ENCODE measurements around the gene SLC6A18.
"Not testable (repeated sequence)": the region's sequence is repeated elsewhere in the genome, so short reads cannot be mapped to it uniquely, and the experiment has no call there.

Gene SLC6A18

DNA sequence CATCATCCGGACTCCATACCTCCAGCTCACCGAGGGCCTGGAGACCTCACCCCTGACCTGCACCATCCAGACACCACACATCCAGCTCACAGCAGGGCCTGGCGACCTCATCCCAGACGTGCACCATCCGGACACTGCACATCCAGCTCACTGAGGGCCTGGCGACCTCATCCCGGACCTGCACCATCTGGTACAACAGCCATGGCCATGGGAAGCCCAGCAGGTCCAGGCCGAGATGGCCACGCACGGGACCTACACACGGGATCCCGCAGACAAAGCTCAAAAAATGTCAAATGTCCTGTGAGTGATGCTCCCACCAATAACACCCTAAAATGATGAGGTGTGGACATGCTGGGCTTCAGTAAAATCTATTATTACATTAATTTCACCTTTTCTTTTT, 60.0 kb downstream of the SLC6A18 start:
- in situ Hi-C loops (cut with HindIII; ENCODE audit: low pct_unique_long_range_greater_than_20kb, low sequenced_read_pairs), result no loop called here
- no peak for DNase-seq (ENCODE audit: low read depth in 1 of 2, low spot score in 1 of 2)
- TF ChIP-seq JUND (IDR thresholded peaks at IDR 0.05; ENCODE audit: low read depth), result no peak

DNA sequence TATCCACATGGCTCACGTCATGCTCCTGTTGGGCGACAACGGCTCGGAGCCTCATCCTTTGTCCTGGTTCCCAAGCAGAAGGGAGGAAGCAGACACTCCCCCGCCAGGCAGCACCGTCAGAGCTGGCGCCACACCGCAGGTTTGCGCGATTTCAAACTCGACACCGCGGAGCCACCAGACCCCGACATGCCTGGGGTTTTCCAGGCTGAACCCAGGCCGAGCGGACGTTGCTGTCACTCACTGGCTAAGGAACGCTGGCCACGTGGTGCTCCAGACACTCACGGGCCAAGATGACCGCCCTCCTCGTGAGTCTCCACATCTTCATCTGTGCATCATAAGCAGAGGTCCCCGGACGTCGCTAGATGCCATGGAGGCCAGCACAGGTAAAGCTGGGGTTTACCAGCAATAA, 60.7 kb downstream of the SLC6A18 start:
- DNase-seq (ENCODE audit: low read depth in 1 of 2, low spot score in 1 of 2), result no peak
- TF ChIP-seq JUND (IDR thresholded peaks at IDR 0.05; ENCODE audit: low read depth), result no peak
- in situ Hi-C loops (cut with HindIII; ENCODE audit: low pct_unique_long_range_greater_than_20kb, low sequenced_read_pairs), result no loop called here

DNA sequence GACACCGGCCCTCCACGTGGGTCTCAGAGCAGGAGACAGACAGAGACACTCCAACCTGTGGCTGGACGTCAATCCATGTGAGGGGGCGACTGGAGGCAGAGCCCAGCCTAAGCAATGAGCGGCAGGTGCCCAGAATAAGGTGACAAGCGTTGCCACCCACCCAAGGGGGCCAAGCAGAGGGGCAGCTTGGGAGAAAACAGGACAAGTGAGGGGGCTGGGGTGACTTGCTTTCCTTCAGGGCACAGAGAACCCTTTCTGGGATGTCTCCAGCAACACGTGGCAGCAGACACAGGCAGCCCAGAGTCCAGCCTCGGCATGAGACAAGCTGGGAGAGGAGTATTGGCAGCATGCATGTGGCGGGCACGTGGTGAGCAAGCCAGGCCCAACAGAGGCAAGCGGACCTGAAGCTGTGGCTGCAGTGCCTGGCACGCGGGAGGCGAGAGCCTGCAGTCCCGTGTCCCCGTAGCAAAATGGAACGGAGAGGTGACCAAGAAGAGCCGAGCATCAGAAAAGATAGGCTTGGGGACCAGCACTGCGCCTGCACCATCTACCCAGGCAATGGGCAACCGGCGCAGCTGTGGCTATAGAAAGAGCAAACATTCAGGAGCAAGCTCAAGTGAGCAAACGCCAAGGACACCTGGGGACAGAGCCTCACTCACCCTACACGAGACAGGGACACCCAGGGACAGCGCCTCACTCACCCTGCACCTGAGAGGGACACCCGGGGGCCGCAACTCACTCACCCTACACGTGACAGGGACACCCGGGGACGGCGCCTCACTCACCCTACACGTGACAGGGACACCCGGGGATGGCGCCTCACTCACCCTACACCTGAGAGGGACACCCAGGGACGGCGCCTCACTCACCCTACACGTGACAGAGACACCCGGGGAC, 63.5 kb downstream of the SLC6A18 start:
- no peak for TF ChIP-seq JUND (IDR thresholded peaks at IDR 0.05; ENCODE audit: low read depth)
- in situ Hi-C loops (cut with HindIII; ENCODE audit: low pct_unique_long_range_greater_than_20kb, low sequenced_read_pairs), result no loop called here
- DNase-seq (ENCODE audit: low read depth in 1 of 2, low spot score in 1 of 2), result peak in 1 of 2 experiments; percentile 4

DNA sequence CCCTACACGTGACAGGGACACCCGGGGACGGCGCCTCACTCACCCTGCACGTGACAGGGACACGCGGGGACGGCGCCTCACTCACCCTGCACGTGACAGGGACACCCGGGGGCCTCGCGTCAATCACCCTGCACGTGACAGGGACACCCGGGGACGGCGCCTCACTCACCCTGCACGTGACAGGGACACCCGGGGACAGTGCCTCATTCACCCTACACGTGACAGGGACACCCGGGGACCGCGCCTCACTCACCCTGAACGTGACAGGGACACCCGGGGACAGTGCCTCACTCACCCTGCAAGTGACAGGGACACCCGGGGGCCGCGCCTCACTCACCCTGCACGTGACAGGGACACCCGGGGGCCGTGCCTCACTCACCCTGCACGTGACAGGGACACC, 64.4 kb downstream of the SLC6A18 start:
- DNase-seq (ENCODE audit: low read depth in 1 of 2, low spot score in 1 of 2); in situ Hi-C loops (cut with HindIII; ENCODE audit: low pct_unique_long_range_greater_than_20kb, low sequenced_read_pairs): not testable (repeated sequence)

DNA sequence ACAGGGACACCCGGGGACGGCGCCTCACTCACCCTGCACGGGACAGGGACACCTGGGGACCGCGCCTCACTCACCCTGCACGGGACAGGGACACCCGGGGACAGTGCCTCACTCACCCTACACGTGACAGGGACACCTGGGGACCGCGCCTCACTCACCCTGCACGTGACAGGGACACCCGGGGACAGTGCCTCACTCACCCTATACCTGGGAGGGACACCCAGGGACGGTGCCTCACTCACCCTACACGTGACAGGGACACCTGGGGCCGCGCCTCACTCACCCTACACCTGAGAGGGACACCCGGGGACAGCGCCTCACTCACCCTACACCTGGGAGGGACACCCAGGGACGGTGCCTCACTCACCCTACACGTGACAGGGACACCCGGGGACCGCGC, 65.8 kb downstream of the SLC6A18 start:
- in situ Hi-C loops (cut with HindIII; ENCODE audit: low pct_unique_long_range_greater_than_20kb, low sequenced_read_pairs); DNase-seq (ENCODE audit: low read depth in 1 of 2, low spot score in 1 of 2): not testable (repeated sequence)

- in situ Hi-C loops (cut with HindIII; ENCODE audit: low pct_unique_long_range_greater_than_20kb, low sequenced_read_pairs), result no loop called here
- peak in 1 of 2 experiments; percentile 2 for DNase-seq (ENCODE audit: low read depth in 1 of 2, low spot score in 1 of 2)
- TF ChIP-seq JUND (IDR thresholded peaks at IDR 0.05; ENCODE audit: low read depth), result no peak
Measured at GRCh38 chr5:1291611-1292080, 66.5 kb downstream of the SLC6A18 start.

GRCh38 chr5:1292139-1292538, 67.0 kb downstream of the SLC6A18 start:
- DNase-seq (ENCODE audit: low read depth in 1 of 2, low spot score in 1 of 2), result peak in 1 of 2 experiments; percentile 4
- no peak for TF ChIP-seq JUND (IDR thresholded peaks at IDR 0.05; ENCODE audit: low read depth)
- in situ Hi-C loops (cut with HindIII; ENCODE audit: low pct_unique_long_range_greater_than_20kb, low sequenced_read_pairs), result no loop called here

GRCh38 chr5:1292846-1293415, 67.8 kb downstream of the SLC6A18 start:
- no peak for TF ChIP-seq JUND (IDR thresholded peaks at IDR 0.05; ENCODE audit: low read depth)
- peak in 1 of 2 experiments; percentile 1 for DNase-seq (ENCODE audit: low read depth in 1 of 2, low spot score in 1 of 2)
- in situ Hi-C loops (cut with HindIII; ENCODE audit: low pct_unique_long_range_greater_than_20kb, low sequenced_read_pairs), result no loop called here

DNA sequence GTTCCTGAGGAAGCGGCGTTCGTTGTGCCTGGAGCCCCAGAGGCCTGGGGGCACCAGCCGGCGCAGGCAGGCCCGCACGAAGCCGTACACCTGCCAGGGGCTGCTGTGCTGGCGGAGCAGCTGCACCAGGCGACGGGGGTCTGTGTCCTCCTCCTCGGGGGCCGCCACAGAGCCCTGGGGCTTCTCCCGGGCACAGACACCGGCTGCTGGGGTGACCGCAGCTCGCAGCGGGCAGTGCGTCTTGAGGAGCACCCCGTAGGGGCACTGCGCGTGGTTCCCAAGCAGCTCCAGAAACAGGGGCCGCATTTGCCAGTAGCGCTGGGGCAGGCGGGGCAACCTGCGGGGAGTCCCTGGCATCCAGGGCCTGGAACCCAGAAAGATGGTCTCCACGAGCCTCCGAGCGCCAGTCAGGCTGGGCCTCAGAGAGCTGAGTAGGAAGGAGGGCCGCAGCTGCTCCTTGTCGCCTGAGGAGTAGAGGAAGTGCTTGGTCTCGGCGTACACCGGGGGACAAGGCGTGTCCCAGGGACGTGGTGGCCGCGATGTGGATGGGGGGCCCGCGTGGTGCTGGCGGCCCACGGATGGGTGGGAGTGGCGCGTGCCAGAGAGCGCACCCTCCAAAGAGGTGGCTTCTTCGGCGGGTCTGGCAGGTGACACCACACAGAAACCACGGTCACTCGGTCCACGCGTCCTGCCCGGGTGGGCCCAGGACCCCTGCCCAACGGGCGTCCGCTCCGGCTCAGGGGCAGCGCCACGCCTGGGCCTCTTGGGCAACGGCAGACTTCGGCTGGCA, 68.4 kb downstream of the SLC6A18 start:
- TF ChIP-seq JUND (IDR thresholded peaks at IDR 0.05; ENCODE audit: low read depth), result no peak
- in situ Hi-C loops (cut with HindIII; ENCODE audit: low pct_unique_long_range_greater_than_20kb, low sequenced_read_pairs), result no loop called here
- DNase-seq (ENCODE audit: low read depth in 1 of 2, low spot score in 1 of 2), result peak in 1 of 2 experiments; percentile 0

DNA sequence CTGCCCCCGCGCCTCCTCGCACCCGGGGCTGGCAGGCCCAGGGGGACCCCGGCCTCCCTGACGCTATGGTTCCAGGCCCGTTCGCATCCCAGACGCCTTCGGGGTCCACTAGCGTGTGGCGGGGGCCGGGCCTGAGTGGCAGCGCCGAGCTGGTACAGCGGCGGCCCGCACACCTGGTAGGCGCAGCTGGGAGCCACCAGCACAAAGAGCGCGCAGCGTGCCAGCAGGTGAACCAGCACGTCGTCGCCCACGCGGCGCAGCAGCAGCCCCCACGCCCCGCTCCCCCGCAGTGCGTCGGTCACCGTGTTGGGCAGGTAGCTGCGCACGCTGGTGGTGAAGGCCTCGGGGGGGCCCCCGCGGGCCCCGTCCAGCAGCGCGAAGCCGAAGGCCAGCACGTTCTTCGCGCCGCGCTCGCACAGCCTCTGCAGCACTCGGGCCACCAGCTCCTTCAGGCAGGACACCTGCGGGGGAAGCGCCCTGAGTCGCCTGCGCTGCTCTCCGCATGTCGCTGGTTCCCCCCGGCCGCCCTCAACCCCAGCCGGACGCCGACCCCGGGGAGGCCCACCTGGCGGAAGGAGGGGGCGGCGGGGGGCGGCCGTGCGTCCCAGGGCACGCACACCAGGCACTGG, 69.1 kb downstream of the SLC6A18 start:
- in situ Hi-C loops (cut with HindIII; ENCODE audit: low pct_unique_long_range_greater_than_20kb, low sequenced_read_pairs), result no loop called here
- TF ChIP-seq JUND (IDR thresholded peaks at IDR 0.05; ENCODE audit: low read depth), result no peak
- peak in 1 of 2 experiments; percentile 4 for DNase-seq (ENCODE audit: low read depth in 1 of 2, low spot score in 1 of 2)

- in situ Hi-C loops (cut with HindIII; ENCODE audit: low pct_unique_long_range_greater_than_20kb, low sequenced_read_pairs), result no loop called here
- TF ChIP-seq JUND (IDR thresholded peaks at IDR 0.05; ENCODE audit: low read depth), result no peak
- DNase-seq (ENCODE audit: low read depth in 1 of 2, low spot score in 1 of 2), result peak in 1 of 2 experiments; percentile 2
Measured at GRCh38 chr5:1294835-1295649, 69.9 kb downstream of the SLC6A18 start, which contains the start of gene TERT. Gene TERT, minus strand, starts transcription at chr5:1295068. Its CDS starts 79 bp downstream, at chr5:1294989.

All from T47D (cell line).